ENCODE results near the gene GHR.

Gene GHR

GRCh38 chr5:42423285-42424165 lies at the start of gene GHR:
GHR (plus strand) TSS chr5:42423439; CDS start chr5:42565875, 142,436 bp downstream.
- peak; percentile 52 for TF ChIP-seq CTCF (IDR thresholded peaks at IDR 0.05; ENCODE audit: low read depth, low read length)
- Histone ChIP-seq H3K4me3 (ENCODE audit: low read depth, low read length) (peak within 1 kb of the TSS; percentile 16; the same call in 1 of the 2 replicates), H3K9me3 (ENCODE audit: severe bottlenecking) (peaks cover 2% of the 10 kb centered on the region), H3K27ac (no peak within 1 kb of the TSS), H3K36me3 (no peaks in the 10 kb centered on the region), H3K27me3 (ENCODE audit: insufficient read depth, low read depth, severe bottlenecking) (peaks cover 47% of the 10 kb centered on the region)
- DNase-seq = peak; percentile 75

GRCh38 chr5:42374679-42375273 lies 48.5 kb upstream of the GHR start:
- no peak for TF ChIP-seq CTCF (IDR thresholded peaks at IDR 0.05; ENCODE audit: low read depth, low read length)
- peaks cover 6% of the 10 kb centered on the region for H3K27me3 ChIP-seq (ENCODE audit: insufficient read depth, low read depth, severe bottlenecking)
- no peak overlapping the region for H3K27ac ChIP-seq
- H3K4me3 ChIP-seq (ENCODE audit: low read depth, low read length) = no peak overlapping the region
- no peaks in the 10 kb centered on the region for H3K9me3 ChIP-seq (ENCODE audit: severe bottlenecking)
- H3K36me3 ChIP-seq = no peaks in the 10 kb centered on the region
- DNase-seq = no peak

- Histone ChIP-seq H3K4me3 (ENCODE audit: low read depth, low read length) (no peak overlapping the region), H3K9me3 (ENCODE audit: severe bottlenecking) (no peaks in the 10 kb centered on the region), H3K36me3 (no peaks in the 10 kb centered on the region), H3K27ac (no peak overlapping the region), H3K27me3 (ENCODE audit: insufficient read depth, low read depth, severe bottlenecking) (peaks cover 25% of the 10 kb centered on the region)
- no peak for TF ChIP-seq CTCF (IDR thresholded peaks at IDR 0.05; ENCODE audit: low read depth, low read length)
- DNase-seq = no peak
Measured at GRCh38 chr5:42377496-42377895, 45.7 kb upstream of the GHR start.

GRCh38 chr5:42381973-42382372 lies 41.3 kb upstream of the GHR start:
- no peak for TF ChIP-seq CTCF (IDR thresholded peaks at IDR 0.05; ENCODE audit: low read depth, low read length)
- H3K4me3 ChIP-seq (ENCODE audit: low read depth, low read length) = no peak overlapping the region
- H3K36me3 ChIP-seq = no peaks in the 10 kb centered on the region
- no peak overlapping the region for H3K27ac ChIP-seq
- H3K27me3 ChIP-seq (ENCODE audit: insufficient read depth, low read depth, severe bottlenecking) = peaks cover 44% of the 10 kb centered on the region
- no peaks in the 10 kb centered on the region for H3K9me3 ChIP-seq (ENCODE audit: severe bottlenecking)
- DNase-seq = no peak

GRCh38 chr5:42387563-42387962 lies 35.7 kb upstream of the GHR start:
- H3K9me3 ChIP-seq (ENCODE audit: severe bottlenecking) = no peaks in the 10 kb centered on the region
- H3K36me3 ChIP-seq = no peaks in the 10 kb centered on the region
- H3K27ac ChIP-seq = no peak overlapping the region
- H3K4me3 ChIP-seq (ENCODE audit: low read depth, low read length) = no peak overlapping the region
- peaks cover 24% of the 10 kb centered on the region for H3K27me3 ChIP-seq (ENCODE audit: insufficient read depth, low read depth, severe bottlenecking)
- no peak for TF ChIP-seq CTCF (IDR thresholded peaks at IDR 0.05; ENCODE audit: low read depth, low read length)
- DNase-seq = no peak
